ENCODE data around the gene SPON1. TPM values are rescaled to one million over a fixed set of nuclear protein-coding genes. Genes with fewer than 3 reads are reported as not detected.

SPON1 gene
- total and polyA plus RNA-seq, 8 donors: 9.3 to 122 (median 26.9) TPM

- no peak for DNase-seq
- intact Hi-C loops (cut with DNase I; ENCODE audit: low total_unique reads): loop anchor here (10.0 kb wide), 1 partner anchor 177 kb away; the partner anchor contains the start of gene SPON1
- no peak overlapping the region for H3K4me3 ChIP-seq
- H3K9me3 ChIP-seq: no peaks in the 10 kb centered on the region
- no peaks in the 10 kb centered on the region for H3K36me3 ChIP-seq
- TF ChIP-seq POLR2A (IDR thresholded peaks at IDR 0.05): no peak
- no peak for TF ChIP-seq POLR2AphosphoS5 (IDR thresholded peaks at IDR 0.05)
- TF ChIP-seq EP300 (IDR thresholded peaks at IDR 0.05): no peak
- TF ChIP-seq CTCF (IDR thresholded peaks at IDR 0.05): no peak
- 36 to 71% (median 56%) methylated on average over 1 of the region's 1 CpG for WGBS, 5 donors
- H3K27ac ChIP-seq: peak overlapping the region in 2 of 5 donors; percentile 40 to 57
- H3K27me3 ChIP-seq: no peaks in the 10 kb centered on the region
- peaks cover 0 to 4% (median 0%) of the 10 kb centered on the region in 4 donors for H3K4me1 ChIP-seq
These were observed 179.2 kb downstream of the SPON1 start for GRCh38 chr11:14141676-14142075.

DNA sequence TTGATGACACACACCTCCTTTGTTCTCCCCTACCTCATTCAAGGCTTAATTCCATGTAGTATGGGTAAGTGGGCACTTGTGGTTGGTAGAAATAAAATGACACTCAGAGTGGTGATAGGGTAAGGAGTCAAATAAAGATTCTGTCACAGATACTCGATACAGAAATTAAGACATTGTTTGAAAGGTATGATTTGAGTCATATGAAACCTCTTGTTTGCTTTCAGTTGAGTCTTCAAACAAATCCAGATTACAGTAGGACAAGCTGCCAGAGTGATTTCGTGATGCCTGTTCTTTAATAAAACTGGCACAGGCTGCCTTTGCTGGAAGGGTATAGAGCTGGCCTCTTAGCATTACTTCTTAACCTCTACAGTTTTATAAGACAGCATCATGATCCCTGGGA lies 182.4 kb downstream of the SPON1 start:
- no peaks in the 10 kb centered on the region for H3K9me3 ChIP-seq
- no peaks in the 10 kb centered on the region for H3K36me3 ChIP-seq
- H3K27ac ChIP-seq: no peak overlapping the region
- H3K4me3 ChIP-seq: no peak overlapping the region
- peaks cover 0 to 5% (median 2%) of the 10 kb centered on the region in 4 donors for H3K4me1 ChIP-seq
- intact Hi-C loops (cut with DNase I; ENCODE audit: low total_unique reads): loop anchor here (10.0 kb wide), 1 partner anchor 180 kb away; the partner anchor contains the start of gene SPON1
- DNase-seq: no peak
- TF ChIP-seq EP300 (IDR thresholded peaks at IDR 0.05) (no peak), POLR2AphosphoS5 (IDR thresholded peaks at IDR 0.05) (no peak), POLR2A (IDR thresholded peaks at IDR 0.05) (no peak), CTCF (IDR thresholded peaks at IDR 0.05) (no peak)
- WGBS, 5 donors: 22 to 46% (median 41%) methylated on average over 2 of the region's 2 CpGs
- no peaks in the 10 kb centered on the region for H3K27me3 ChIP-seq

DNA sequence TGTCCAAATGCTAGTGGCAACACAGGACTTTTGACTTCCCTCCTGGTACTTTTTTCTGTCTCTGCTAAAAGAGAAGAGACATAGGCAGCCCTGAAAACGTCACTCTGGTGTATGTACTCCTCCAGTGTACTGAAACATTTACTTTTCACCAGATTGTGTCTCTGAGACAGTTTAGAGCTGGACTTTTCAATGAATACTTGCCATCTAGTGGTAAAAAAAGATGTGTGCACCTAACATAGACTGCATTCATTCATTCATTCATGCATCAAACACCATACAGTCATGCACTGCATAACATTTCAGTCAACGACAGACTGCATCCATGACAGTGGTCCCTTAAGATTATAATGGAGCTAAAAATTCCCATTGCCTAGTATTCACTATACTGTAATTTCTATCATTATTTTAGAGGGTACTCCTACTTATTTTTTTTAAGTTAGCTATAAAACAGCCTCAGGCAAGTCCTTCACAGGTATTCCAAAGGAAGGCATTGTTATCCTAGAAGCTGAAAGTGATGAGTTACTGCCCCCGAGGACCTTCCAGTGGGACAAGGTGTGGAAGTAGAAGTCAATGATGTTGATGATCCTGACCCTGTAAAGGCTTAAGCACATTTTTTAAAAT lies 186.2 kb downstream of the SPON1 start:
- intact Hi-C loops (cut with DNase I; ENCODE audit: low total_unique reads): loop anchor here (10.0 kb wide), 1 partner anchor 184 kb away; the partner anchor contains the start of gene SPON1
- peaks cover 0 to 8% (median 4%) of the 10 kb centered on the region in 4 donors for H3K9me3 ChIP-seq
- no peaks in the 10 kb centered on the region for H3K36me3 ChIP-seq
- H3K27me3 ChIP-seq: no peaks in the 10 kb centered on the region
- no peak overlapping the region for H3K4me3 ChIP-seq
- no peak for TF ChIP-seq POLR2A (IDR thresholded peaks at IDR 0.05)
- peak in 5 of 7 experiments; percentile 47 to 62 (median 53) for TF ChIP-seq CTCF (IDR thresholded peaks at IDR 0.05)
- DNase-seq: peak in 1 of 2 donors; percentile 66
- peaks cover 0 to 5% (median 2%) of the 10 kb centered on the region in 4 donors for H3K4me1 ChIP-seq
- H3K27ac ChIP-seq: no peak overlapping the region
- WGBS, 5 donors: 27 to 50% (median 37%) methylated on average over 3 of the region's 3 CpGs

GRCh38 chr11:14149683-14150082 lies 187.2 kb downstream of the SPON1 start:
- H3K36me3 ChIP-seq: peaks cover 0 to 8% (median 0%) of the 10 kb centered on the region in 4 donors
- H3K4me3 ChIP-seq: no peak overlapping the region
- peaks cover 7 to 17% (median 14%) of the 10 kb centered on the region in 4 donors for H3K9me3 ChIP-seq
- intact Hi-C loops (cut with DNase I; ENCODE audit: low total_unique reads): loop anchor here (10.0 kb wide), 1 partner anchor 185 kb away; the partner anchor contains the start of gene SPON1
- H3K27me3 ChIP-seq: no peaks in the 10 kb centered on the region
- no peak for DNase-seq
- TF ChIP-seq EP300 (IDR thresholded peaks at IDR 0.05) (no peak), POLR2AphosphoS5 (IDR thresholded peaks at IDR 0.05) (no peak), CTCF (IDR thresholded peaks at IDR 0.05) (no peak), POLR2A (IDR thresholded peaks at IDR 0.05) (no peak)
- peaks cover 0 to 5% (median 1%) of the 10 kb centered on the region in 4 donors for H3K4me1 ChIP-seq
- 53 to 72% (median 62%) methylated on average over 2 of the region's 2 CpGs for WGBS, 5 donors
- H3K27ac ChIP-seq: no peak overlapping the region
